IPS DF 19.7 (cell line): Measurements from ENCODE around the gene TMEM161A.
"Not testable (repeated sequence)": the region's sequence is repeated elsewhere in the genome, so short reads cannot be mapped to it uniquely, and the experiment has no call there.

ENCODE experiments used
- DNase-seq: peaks from one replicate; pipeline ENCODE4 v3.0.0-alpha.2; 2013; ENCODE audit warnings: low read depth, low spot score

TMEM161A gene

DNA sequence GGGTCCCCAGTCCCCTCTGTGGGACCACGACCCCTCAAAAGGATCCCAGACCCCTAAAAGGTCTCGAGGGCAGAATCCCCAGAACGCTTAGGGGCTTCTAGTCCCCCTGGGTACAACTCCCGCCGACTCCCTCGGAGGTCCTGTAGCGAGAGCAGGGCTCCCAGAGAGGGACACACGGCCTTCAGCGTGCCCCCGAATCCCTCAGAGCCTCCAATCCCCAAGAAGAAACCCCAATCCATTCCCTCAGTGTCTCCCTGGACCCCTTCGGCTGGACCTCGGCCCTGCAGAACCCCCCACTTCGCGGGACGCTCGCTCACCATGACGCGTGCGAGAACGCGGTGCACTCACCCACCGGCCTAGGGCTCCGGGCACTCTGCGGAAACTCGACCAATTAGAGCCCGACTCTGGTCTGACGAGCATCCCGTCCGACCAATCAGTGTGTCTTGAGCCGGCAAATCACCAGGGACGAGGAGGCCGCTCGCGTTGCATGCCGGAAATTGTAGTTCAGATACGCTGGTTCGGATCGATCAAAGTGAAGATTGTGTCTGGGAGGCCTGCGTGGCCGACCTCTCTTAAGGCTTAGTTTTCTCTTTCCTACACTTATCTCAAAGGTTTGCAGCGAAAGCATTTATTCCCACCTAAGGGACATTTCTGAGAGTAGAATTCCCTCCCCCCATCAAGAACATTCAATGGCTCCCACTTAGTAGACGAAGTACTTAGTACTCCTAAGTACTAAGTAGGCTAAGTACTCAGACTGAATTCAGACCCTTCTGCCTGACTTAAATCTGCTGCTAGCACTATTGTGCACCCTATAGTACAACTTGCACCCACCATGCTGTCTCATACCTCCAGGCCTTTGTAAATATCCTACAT, at the start of gene TMEM161A:
Gene TMEM161A, minus strand, starts transcription at position 370 of the 873 bp plus-strand sequence. Its CDS starts 50 bp downstream, at position 320.
- DNase-seq = peak; percentile 97

DNA sequence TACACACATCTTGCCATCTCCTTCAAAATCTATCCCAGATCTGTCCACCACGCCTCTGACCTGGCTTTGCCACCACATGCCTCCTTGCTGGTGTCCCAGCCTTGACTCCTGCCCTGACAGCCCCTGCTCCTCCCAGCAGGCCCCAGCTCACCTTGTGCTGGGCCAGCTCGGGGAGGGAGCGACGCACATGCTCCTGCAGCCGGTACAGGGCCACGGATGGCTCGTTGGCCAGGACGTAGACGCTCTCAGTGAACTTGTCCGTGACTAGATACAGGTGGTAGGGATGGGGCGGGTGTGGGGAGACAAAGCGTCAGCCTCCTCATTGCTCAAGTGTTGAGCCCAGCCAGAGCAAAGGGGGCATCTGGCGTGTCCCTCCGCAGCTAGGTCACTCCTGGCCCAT, 48.5 kb upstream of the TMEM161A start:
- no peak for DNase-seq

DNA sequence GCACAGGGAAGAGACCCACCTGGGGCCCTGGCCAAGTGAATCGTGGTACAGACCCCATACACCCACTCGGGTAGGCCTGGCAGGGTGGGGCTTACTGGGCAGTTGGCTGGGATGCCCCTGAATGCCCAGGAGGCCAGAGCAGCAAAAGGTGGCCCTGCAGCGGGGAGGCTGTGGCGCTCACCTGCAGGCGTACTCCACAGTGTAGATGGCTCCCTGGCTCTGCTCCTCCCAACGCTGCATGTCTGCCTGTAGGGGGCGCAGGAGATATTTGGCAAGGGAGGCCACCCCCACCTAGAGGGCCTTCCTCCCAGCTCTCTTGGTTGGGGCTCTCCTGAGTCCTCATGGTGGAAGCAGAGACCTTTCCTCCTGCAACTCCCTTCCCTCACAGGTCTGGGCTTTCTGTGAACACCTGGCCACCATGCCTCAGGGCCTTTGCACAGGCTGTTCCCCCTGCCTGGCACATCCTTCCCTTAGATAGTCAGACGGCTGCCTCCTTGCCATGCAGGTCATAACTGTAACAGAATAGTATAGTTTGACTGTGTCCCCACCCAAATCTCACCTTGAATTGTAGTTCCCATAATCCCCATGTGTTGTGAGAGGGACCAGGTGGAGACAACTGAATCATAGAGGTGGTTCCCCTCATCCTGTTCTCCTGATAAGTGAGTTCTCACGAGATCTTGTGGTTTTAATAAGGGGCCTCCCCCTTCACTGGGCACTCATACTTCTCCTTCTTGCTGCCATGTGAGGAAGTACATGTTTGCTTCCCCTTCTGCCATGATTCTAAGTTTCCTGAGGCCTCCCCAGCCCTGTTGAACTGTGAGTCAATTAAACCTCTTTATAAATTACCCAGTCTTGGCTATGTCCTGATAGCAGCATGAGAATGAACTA, 47.8 kb upstream of the TMEM161A start:
- peak; percentile 60 for DNase-seq

GRCh38 chr19:19181488-19181998, 43.3 kb upstream of the TMEM161A start:
- no peak for DNase-seq

DNA sequence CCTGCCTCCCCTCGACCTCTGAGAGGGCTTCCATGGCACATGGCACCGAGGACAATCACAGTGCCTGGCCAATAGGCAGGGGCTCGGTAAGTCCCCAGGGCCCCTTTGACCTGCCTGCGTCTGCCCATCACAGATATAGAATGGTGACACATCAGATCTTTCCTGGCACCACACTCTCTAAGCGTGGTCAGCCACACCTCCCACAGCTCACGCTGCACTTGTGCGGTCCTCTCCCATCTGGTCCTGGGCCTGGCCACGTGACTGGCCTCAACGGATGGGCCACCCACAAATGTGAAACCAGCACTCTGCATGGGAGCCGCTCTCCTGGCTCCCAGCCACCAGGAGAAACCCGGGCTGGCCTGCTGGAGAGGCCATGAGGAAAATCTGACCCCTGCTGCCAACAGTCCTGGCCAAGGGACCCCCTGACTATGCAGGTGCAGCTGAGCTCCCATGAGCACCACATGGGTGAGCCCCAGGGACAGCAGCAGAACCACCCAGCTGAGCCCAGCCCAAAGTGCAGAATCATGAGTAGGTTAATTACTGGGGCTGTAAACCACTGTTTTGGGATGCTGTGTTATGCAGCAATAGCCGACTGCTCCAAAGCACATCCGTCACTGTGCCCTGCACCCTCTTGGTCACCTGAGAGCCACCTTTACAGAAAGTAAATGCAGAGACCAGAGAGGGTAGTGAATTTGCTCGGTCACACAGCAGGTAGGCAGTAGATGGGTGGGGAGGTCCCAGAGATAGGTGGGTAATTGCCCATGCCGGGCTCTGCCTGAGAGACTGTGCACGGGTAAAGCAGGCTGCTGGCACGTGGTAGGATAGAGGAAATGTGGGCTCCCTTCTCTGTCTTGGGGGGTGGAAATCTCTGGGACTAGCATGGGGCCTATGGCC, 41.5 kb upstream of the TMEM161A start:
- DNase-seq = no peak

GRCh38 chr19:19176950-19177349, 38.7 kb upstream of the TMEM161A start:
- DNase-seq = no peak

- not testable (repeated sequence) for DNase-seq
Observed at GRCh38 chr19:19173243-19173642, 35.0 kb upstream of the TMEM161A start.

DNA sequence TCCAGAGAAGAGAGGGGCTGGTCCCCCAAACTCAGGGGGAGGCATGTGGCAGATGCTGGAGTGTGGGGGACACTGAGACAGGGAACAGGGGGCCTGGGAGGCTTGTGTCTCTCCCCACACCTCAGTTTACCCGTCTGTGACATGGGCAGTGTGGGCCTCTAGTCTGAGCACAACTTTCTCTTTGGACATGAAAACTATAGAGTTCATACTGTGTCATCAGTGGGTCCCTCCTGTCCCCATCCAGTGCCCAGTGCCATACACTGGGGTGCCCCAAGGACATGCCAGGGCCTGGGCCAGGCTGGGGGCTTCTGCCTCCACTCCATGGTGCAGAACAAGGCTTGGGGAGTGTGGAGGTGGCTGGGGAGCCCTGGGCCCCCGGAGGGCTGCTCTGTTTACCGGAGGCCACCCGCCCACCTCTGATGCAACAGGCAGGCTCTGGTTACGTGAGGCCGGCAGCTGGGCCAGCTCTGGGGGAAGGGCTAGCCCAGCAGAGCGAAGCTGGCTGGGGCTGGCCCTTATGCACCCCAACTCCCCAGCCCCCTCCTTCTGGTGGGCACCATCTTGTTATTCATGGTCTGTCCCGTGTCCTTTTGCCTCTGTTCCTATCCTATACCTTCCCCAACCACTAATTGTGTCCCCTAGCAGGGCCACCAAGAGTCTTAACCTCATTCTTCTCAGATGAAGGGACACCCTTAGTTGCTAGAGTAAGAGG, 33.7 kb upstream of the TMEM161A start:
- no peak for DNase-seq

- DNase-seq = no peak
Observed at GRCh38 chr19:19170873-19171672, 32.8 kb upstream of the TMEM161A start.

DNA sequence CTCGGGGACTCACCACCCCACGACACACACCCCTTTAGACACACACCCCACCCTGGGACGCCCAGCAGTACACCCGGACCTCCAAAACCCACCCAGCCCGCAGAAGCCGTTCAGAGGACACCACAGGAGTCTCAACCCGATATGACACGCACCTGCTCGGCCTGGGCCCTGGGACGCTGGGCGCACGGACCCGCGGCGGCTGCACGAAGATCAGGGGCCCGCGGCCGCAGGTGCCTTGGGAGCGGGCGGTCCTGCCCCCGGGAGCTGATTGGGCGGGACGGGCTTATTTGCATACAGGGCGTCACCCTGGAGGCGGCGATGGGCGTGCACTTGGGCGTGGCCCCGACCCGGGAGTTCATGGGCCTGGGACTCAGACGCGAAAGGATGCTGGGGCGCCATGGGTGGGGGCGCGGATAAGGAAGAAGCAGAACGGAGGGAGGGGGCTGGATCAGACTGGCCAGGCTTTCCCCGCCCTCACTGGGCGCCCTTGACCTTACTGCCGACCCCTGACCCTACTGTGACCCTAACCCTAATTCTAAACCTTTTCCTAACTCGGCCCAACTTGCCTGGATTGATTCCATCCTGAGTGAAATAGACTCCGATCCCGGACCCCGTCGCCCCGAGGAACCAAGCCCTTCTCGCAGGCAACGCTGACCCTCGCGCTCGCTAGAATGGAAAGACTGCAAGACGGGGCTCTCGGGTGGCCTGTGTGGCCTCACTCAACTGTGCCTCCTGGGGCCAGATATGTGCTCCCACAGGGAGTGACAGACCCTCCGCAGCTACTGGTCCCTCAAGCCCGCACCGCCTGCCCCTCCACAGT, 32.0 kb upstream of the TMEM161A start, which contains the start of gene MEF2B:
Gene MEF2B, minus strand, starts transcription at position 211 of the 820 bp plus-strand sequence. CDS start 19,528 bp downstream, outside the sequence.
- no peak for DNase-seq

- no peak for DNase-seq
Observed at GRCh38 chr19:19169236-19170052, 31.2 kb upstream of the TMEM161A start.

GRCh38 chr19:19167612-19168011, 29.3 kb upstream of the TMEM161A start:
- no peak for DNase-seq

GRCh38 chr19:19165396-19165795, 27.1 kb upstream of the TMEM161A start:
- no peak for DNase-seq

DNA sequence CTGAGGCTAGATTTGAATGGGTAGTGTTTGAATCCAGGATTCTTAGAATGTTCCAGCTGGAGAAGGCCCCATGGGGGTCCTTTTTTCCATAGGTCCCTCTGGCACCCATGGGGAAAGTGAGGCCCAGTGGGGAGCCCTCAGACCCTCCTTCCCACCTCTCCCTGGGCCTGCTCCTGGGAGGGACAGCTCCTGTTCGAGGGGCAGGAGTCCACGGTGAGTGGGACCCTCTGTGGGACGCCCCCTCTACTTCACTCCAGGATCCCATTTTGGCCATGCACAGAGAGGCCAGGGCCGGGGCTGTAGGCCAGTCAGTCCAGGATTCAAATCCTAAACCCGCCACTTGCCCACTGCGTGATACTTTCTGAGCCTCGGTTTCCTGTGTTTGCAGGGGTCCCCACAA, 24.2 kb upstream of the TMEM161A start:
- DNase-seq = no peak

DNA sequence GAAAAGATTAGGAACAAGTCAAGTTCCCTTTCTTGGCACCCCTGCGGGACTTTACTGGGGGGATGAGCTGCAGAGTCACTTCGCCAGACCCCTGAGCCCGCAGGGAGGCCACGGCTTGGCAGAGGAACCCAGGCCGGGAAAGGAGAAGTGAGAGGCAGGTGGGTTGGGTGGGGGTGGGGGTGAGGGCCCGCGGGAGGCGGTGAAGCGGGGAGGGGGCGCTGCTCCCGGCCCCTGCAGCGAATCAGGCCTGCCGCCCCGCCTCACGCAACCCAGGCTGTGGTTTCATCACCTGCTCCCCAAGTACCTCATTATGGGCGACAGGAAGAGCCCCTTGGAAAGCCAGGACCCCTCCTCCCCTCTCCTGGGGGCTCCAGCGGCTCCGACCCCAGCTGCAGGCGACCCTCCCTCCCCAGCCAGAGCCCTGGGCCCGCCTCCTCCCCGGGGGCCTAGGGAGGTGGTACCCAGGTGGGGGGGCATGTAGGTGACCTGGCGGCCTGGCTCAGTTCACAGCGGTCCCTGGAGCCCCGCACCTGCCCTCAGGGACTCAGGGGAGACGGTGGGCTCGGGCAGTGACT, 22.3 kb upstream of the TMEM161A start:
- no peak for DNase-seq

DNA sequence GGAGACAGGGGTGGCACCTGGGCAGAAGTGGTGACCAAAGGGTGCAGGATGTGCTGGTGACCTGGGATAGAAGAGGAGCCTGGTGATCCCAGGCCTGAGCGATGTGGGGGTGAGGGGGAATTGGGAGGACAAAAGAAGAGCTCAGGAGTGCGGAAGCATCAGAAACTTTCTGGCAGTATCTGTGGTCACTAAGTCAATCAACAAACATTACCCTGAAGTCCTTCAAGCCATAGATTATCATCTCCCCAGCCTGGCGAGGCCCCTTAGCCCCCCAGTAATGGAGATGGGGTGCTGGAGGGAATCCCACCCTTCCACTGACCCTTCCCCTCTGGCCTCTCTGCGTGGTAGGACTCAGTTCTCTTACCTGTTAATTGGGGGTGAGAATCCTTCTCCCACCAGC, 21.3 kb upstream of the TMEM161A start:
- no peak for DNase-seq

- no peak for DNase-seq
Observed at GRCh38 chr19:19157808-19158207, 19.5 kb upstream of the TMEM161A start.
